ENCODE results near the gene PRR20A. TPM values are rescaled to one million over a fixed set of nuclear protein-coding genes. Genes with fewer than 3 reads are reported as not detected.
"Not testable (repeated sequence)": the region's sequence is repeated elsewhere in the genome, so short reads cannot be mapped to it uniquely, and the experiment has no call there.

The PRR20A gene
- total and polyA plus RNA-seq, 5 donors, result not detected

DNA sequence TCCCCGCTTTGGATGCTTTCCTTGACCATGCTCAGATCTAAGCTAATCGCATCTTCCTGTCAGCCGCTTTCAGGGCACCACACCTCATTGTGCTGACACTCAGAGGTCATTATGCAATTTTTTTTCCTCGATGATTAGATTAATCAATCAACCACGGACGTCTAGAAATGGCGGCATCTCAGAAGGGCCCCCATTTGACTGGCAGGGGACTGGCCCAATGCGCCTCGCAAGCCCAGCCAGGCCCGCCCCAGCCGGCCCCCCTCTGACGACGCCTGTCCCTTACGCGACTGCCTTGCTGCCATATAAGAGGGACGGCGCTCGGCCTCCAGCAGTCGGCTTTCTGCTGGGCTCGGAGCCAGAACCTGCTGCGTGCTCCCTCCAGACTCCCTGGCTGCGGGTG lies 19.6 kb downstream of the PRR20A start, which contains the start of gene PRR20D:
TSS of gene PRR20D (plus strand) at position 301 of the 400 bp plus-strand sequence. CDS start 387 bp downstream, outside the sequence.
- ATAC-seq; intact Hi-C loops (cut with DNase I); H3K27ac ChIP-seq (ENCODE audit: low read length); H3K4me1 ChIP-seq (ENCODE audit: control insufficient read depth, insufficient read depth, low read length); H3K27me3 ChIP-seq (ENCODE audit: control insufficient read depth, insufficient read depth); H3K4me3 ChIP-seq (ENCODE audit: low read length); DNase-seq; H3K9me3 ChIP-seq (ENCODE audit: control insufficient read depth, low read length): not testable (repeated sequence)
- no CpG with 5 or more reads among the region's 22 CpGs for WGBS

DNA sequence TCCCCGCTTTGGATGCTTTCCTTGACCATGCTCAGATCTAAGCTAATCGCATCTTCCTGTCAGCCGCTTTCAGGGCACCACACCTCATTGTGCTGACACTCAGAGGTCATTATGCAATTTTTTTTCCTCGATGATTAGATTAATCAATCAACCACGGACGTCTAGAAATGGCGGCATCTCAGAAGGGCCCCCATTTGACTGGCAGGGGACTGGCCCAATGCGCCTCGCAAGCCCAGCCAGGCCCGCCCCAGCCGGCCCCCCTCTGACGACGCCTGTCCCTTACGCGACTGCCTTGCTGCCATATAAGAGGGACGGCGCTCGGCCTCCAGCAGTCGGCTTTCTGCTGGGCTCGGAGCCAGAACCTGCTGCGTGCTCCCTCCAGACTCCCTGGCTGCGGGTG lies 26.2 kb downstream of the PRR20A start, which contains the start of gene PRR20E:
TSS of gene PRR20E (plus strand) at position 301 of the 400 bp plus-strand sequence. CDS start 387 bp downstream, outside the sequence.
- H3K9me3 ChIP-seq (ENCODE audit: control insufficient read depth, low read length); H3K27me3 ChIP-seq (ENCODE audit: control insufficient read depth, insufficient read depth); H3K27ac ChIP-seq (ENCODE audit: low read length); H3K4me3 ChIP-seq (ENCODE audit: low read length); ATAC-seq; H3K4me1 ChIP-seq (ENCODE audit: control insufficient read depth, insufficient read depth, low read length); DNase-seq; intact Hi-C loops (cut with DNase I): not testable (repeated sequence)
- no CpG with 5 or more reads among the region's 22 CpGs for WGBS

- no peak for ATAC-seq
- H3K4me3 ChIP-seq (ENCODE audit: low read length), result no peak overlapping the region
- no peaks in the 10 kb centered on the region for H3K4me1 ChIP-seq (ENCODE audit: control insufficient read depth, insufficient read depth, low read length)
- WGBS, result 69% methylated on average over 1 of the region's 1 CpG
- no peaks in the 10 kb centered on the region for H3K9me3 ChIP-seq (ENCODE audit: control insufficient read depth, low read length)
- DNase-seq, result no peak
- no peak overlapping the region for H3K27ac ChIP-seq (ENCODE audit: low read length)
- intact Hi-C loops (cut with DNase I), result no loop called here
- H3K27me3 ChIP-seq (ENCODE audit: control insufficient read depth, insufficient read depth), result no peaks in the 10 kb centered on the region
Observed at GRCh38 chr13:57191667-57192066, 50.9 kb downstream of the PRR20A start.

Other genes starting within 250 kb of the PRR20A start
- gene PRR20B, start 6.6 kb downstream of the PRR20A start, total RNA-seq, result not detected
- not detected for gene PRR20B, start 6.6 kb downstream of the PRR20A start, polyA plus RNA-seq
- not detected for gene PRR20C, start 13.1 kb downstream of the PRR20A start, total RNA-seq
- not detected for gene PRR20C, start 13.1 kb downstream of the PRR20A start, polyA plus RNA-seq
- not detected for gene PRR20D, start 19.7 kb downstream of the PRR20A start, total RNA-seq
- gene PRR20D, start 19.7 kb downstream of the PRR20A start, polyA plus RNA-seq, result not detected
- gene PRR20E, start 26.3 kb downstream of the PRR20A start, total RNA-seq, result not detected
- not detected for gene PRR20E, start 26.3 kb downstream of the PRR20A start, polyA plus RNA-seq